GM19372 (cell line): ENCODE results near the gene PPY.
A peak's percentile ranks its signal among the peaks of the same experiment; 100 is the strongest.
"Not testable (repeated sequence)": the region's sequence is repeated elsewhere in the genome, so short reads cannot be mapped to it uniquely, and the experiment has no call there.

Source experiments
- ATAC-seq: cut with Tn5 transposase; IDR thresholded peaks from one replicate; pipeline ENCODE4 v1.9.1; 2021; ENCODE audit warnings: mild to moderate bottlenecking, low read depth, moderate library complexity; ENCODE audit not compliant: unreplicated experiment

The PPY gene

DNA sequence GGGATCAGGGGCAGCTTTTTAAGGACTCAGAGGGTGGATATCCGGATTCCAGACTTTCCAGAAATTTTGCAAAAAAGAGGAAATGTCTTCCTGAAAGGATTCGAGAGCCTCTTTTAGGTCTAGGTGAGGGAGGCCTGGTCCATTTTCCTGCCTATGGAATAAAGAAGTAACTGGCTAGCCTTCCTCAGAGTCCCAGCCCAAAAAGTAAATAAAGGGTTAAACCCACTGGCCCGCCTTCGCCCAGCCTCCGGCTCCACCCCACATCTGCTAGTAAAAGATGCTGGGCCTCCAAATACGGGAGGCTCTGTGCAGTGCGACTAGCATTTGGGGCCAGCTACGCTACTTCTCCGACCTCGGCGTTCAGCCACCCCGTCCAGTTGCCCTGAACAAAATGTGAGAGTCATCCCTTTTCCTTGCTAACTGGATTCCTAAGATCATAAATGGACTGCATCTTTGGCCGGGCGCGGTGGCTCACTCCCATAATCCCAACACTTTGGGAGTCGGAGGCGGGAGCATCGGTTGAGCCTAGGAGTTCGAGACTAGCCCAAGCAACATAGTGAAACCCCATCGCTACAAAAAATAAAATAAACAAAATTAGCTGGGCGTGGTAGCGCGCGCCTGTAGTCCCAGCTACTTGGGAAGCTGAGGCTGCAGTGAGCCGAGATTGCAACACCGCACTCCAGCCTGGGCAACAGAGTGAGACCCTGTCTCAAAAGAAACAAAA is 34.1 kb downstream of the PPY start:
- no peak for ATAC-seq

- no peak for ATAC-seq
Measured at GRCh38 chr17:43907425-43907981, 34.8 kb downstream of the PPY start, which contains the start of gene MPP2. MPP2 (minus strand) TSS chr17:43907536; CDS start chr17:43904460, 3,076 bp downstream.

DNA sequence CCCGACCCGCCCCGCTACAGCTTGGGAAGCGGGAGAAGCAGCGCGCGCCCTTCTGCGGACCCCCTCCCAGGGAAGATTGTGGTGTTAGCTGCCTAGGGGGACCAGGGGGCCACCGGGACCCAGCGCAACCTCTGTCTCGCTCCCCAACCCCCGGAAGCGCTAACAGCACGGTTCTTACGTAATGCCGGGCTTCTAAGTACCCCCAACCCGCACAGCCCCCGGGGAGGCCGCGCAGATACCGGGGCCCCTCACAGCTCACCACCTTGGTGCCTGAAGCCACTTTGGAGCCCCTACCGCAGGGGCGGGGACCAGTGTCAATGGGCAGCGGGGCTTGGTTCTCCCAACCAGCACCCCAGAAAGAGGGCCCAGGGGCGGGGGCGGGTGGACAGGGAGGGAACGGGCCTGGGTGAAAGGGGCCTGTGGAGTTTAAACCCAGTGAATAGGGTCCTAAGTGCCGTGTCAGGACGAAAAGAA is 35.3 kb downstream of the PPY start:
- ATAC-seq, result no peak

DNA sequence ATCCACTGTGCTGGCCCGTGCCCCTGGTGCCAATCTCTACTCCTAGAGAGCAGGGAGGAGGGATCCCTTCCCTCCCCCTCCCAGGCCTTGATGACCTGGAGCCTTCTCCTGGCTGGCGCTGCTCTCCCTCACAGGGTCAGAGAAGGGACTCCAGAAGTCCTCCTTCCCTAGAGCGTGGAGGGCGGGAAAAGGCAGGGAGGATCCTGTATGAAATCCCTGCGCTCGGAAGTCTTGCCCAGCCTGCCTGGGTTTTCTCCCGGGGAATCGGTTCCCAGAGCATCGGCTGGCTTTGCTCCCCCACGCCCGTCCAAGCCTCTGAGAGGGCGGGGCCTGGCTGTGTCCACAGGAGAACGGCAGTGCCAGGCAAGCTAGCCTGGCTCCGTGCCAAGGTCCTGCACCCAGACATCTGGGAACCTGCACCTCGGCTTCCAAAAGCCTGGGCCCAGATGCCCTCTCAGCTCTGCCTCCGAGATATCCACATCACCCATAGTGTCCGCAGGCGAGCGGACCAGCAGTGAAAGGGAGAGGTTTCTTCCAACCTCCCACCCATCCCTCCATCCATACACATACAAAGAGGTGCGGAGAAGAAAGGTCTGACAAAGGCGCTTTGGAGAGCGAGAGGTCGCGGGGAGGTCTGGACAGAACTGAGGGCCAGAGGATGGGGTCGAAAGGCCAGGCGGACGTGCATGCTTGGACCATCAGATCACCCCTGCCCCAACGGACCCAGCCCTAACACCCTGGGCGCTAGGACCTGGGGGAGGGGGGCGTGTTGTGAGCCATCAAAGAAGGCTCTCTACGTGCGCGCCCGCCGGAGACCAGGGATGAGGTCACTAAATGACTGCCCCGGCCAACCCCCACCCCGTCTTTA is 36.1 kb downstream of the PPY start:
- no peak for ATAC-seq

GRCh38 chr17:43905400-43905984 is 36.8 kb downstream of the PPY start:
- ATAC-seq, result no peak

DNA sequence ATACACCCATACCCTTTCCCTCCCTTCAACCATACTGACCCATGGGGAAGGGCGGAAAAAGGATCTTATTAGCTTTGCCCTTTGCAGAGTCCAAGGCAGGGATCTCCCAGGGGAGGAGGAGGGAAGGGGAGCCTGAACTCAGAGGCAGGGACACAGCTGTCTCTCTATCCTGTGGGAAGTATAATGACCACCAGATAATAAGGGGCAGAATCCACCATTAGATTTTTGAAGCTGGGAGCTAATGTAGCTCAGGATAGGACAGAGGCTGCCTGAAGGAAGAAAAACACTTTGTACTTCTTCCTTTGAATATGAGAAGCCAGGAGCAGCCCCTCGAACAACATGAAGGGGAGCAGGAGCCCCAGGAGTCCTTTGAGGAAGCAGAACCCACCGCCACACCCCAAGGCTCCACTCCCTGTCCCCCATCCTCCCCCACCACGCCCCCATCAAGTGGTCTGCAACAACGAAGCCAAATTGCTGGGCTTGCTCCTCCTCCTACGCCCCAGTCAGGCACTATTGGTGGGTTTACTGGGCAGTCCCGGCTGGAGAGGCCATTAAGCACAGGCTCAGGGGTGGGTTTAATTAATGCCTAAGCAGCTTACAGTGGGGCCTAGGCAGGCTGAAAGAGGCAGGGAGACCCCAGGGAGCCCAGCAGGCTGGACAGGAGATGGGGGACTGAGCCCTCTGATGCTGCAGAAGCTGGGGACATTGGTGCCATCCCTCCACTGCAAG is 40.3 kb downstream of the PPY start:
- ATAC-seq, result no peak

- ATAC-seq, result no peak
Measured at GRCh38 chr17:43900858-43901754, 41.2 kb downstream of the PPY start.

DNA sequence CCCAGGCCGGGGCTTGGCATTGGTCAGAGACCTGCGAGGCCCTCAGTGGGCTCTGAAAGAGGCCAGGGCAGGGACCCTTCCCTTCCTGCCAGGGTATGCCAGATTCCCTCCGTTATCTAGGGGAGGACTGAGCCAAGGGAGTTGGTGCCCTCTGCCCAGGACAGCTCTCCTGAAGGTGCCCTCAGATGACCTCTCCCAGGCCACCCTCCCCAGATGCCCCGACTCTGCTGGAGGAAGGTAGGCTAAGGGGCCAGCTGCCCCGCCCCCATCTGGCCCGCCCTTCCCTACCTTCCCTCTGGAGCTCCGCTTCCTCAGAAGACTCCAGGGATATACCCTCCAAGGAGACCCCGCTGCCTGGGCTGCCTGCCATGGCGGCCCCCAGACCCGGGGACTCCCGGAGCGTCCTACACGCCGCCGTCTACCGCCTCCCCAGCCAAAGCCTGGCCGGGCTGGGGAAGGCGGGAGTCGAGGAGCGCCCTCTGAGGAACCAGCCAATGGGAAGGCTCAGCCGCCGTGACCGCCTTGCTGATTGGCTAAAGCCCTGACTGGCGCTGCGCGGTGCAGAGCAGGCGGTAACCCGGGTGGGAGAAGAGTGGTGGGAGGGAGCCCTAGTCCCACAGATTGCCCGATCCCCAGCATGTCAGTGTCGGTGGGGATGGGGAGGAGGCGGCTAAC is 42.0 kb downstream of the PPY start:
- peak; percentile 82 for ATAC-seq

GRCh38 chr17:43898446-43898845 is 43.8 kb downstream of the PPY start:
- ATAC-seq, result no peak

- no peak for ATAC-seq
Measured at GRCh38 chr17:43897831-43898230, 44.4 kb downstream of the PPY start.

GRCh38 chr17:43894494-43894893 is 47.8 kb downstream of the PPY start:
- ATAC-seq, result not testable (repeated sequence)

DNA sequence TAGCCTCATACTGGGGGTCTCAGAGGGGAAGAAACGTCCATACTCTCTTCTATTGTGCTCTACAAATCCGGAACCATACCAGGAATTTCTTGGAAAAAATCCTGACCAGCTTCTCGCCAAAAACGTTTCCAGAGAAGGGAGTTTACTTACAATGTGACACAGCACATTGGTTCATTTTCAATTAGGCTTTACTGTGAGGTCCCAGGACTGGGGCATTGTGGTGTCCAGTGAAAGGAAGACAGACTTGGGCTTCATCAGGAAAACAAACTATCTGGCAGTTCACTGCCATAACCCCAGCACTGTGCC is 49.7 kb downstream of the PPY start:
- no peak for ATAC-seq

DNA sequence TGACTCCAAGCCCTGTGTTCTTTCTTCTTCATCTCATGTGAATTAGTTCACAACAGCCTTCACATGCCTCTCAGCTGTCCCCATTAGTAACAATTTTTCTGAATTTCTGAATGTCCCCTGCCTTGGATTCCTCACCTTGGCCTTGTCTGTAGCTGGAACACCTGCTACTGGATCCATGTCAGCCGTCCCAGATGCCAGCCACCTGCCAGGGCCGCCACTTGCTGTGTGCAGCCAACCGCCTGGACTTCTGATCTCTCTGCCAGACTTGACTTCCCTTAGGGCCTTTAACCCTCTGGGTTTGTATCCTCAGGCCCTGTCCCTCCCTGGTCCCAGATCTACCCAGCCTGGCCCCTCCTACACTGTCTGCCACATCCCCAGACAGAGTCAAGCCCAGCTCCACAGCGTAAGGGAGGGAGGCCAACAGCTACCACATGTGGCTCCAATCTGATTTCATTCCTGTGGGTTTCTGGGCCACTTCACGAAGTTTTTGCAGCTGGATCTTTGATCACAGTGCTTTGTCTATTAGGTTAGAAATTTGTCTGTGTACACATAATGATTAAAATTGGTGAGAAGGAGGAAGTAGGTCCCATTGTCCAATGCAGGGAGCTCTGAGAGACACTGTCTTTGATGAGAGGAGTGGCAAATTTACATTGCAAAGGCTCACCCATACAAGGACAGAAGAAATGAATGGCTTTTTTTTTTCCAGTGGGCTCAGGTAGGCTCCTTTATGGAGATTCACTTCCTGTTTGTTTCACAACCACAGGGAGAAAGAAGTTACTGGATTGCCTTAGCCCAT is 50.2 kb downstream of the PPY start:
- no peak for ATAC-seq
